ENCODE measurements around the gene GC. TPM values are rescaled to one million over a fixed set of nuclear protein-coding genes. Genes with fewer than 3 reads are reported as not detected.

Gene GC
- total and polyA plus RNA-seq, 2 of the 4 experiments (the other 2 are of a cell fraction), result not detected

DNA sequence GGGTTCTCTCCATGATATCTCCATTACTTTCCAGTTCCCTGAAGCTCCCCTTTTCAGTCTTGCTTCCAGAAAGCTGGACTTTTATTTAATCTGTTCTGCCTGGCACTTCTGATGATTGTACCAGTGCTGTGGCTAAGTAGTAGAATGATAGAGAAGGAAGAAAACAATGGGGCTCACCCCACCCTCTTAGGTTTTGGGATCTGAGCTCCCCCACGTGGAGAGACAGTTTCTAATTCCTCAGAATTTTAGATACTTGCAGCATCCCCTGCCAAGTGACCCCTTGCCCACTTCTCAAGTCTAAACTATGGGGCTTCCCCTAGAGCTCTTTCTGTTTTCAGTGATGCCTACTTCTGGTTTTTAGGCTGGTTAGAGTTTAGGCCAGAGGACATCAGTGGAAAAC is 73.9 kb downstream of the GC start:
- WGBS, 2 experiments (ENCODE audit: extremely low coverage in 2 of 2, insufficient read length in 1 of 2), result no CpG with 5 or more reads among the region's 1 CpG
- Histone ChIP-seq H2BK15ac (ENCODE audit: low read depth, low read length) (no peak overlapping the region), H4K91ac (ENCODE audit: insufficient read depth, low read depth, low read length) (no peak overlapping the region), H3K9ac (ENCODE audit: low read depth, low read length) (no peak overlapping the region), H4K8ac (ENCODE audit: low read depth in 2 of 2, low read length in 2 of 2) (no peak overlapping the region), H2AFZ (replicated peaks; ENCODE audit: low read length, poor library complexity) (no peak overlapping the region), H3K4me1 (ENCODE audit: control insufficient read depth, insufficient read depth, low read length) (no peaks in the 10 kb centered on the region), H3K4me3 (ENCODE audit: insufficient read depth, low read depth, low read length) (no peak overlapping the region), H3K18ac (ENCODE audit: low read depth, low read length) (no peak overlapping the region), H2BK120ac (ENCODE audit: low read depth, low read length) (no peak overlapping the region), H3K27ac (ENCODE audit: insufficient read depth, low read length) (no peak overlapping the region), H3K4ac (ENCODE audit: low read depth, low read length) (no peak overlapping the region), H2BK20ac (ENCODE audit: low read depth, low read length) (no peak overlapping the region), H2BK5ac (ENCODE audit: low read depth, low read length, poor library complexity, severe bottlenecking) (no peak overlapping the region), H3K79me1 (ENCODE audit: low read depth in 1 of 2, low read length in 2 of 2) (no peaks in the 10 kb centered on the region), H4K5ac (ENCODE audit: low read depth, low read length) (no peak overlapping the region), H3K23ac (ENCODE audit: low read depth, low read length) (no peak overlapping the region), H3K36me3 (ENCODE audit: control insufficient read depth, insufficient read depth, low read length) (no peaks in the 10 kb centered on the region), H4K20me1 (ENCODE audit: insufficient read depth, low read length) (no peaks in the 10 kb centered on the region), H3K4me2 (ENCODE audit: low read depth, low read length) (no peak overlapping the region), H3K9me1 (ENCODE audit: insufficient read depth, low read length) (no peaks in the 10 kb centered on the region), H3K27me3 (ENCODE audit: control insufficient read depth, insufficient read depth, low read length) (no peaks in the 10 kb centered on the region; the same call in 1 of the 2 replicates), H2AK9ac (replicated peaks; ENCODE audit: low read depth, low read length, poor library complexity) (no peak overlapping the region), H3K56ac (ENCODE audit: extremely low read depth, insufficient read depth, low read length) (no peak overlapping the region), H3K9me3 (ENCODE audit: control insufficient read depth, insufficient read depth, low read length) (no peaks in the 10 kb centered on the region), H3K14ac (replicated peaks; ENCODE audit: low read depth, low read length) (no peak overlapping the region), H2AK5ac (ENCODE audit: low read depth, low read length) (no peak overlapping the region)
- ChIA-PET CTCF (interaction anchor here (0.6 to 0.8 kb wide), 3 partner anchors 14 to 481 kb away, joined by 3 read pairs; no protein-coding TSS in a partner anchor), POLR2A (ENCODE audit: unreplicated experiment) (no interaction called here)
- TF ChIP-seq, protein P1, sequence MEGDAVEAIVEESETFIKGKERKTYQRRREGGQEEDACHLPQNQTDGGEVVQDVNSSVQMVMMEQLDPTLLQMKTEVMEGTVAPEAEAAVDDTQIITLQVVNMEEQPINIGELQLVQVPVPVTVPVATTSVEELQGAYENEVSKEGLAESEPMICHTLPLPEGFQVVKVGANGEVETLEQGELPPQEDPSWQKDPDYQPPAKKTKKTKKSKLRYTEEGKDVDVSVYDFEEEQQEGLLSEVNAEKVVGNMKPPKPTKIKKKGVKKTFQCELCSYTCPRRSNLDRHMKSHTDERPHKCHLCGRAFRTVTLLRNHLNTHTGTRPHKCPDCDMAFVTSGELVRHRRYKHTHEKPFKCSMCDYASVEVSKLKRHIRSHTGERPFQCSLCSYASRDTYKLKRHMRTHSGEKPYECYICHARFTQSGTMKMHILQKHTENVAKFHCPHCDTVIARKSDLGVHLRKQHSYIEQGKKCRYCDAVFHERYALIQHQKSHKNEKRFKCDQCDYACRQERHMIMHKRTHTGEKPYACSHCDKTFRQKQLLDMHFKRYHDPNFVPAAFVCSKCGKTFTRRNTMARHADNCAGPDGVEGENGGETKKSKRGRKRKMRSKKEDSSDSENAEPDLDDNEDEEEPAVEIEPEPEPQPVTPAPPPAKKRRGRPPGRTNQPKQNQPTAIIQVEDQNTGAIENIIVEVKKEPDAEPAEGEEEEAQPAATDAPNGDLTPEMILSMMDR (conservative IDR thresholded peaks at IDR 0.05; ENCODE audit: low read depth, low read length), result 0 out of 2 replicates have a peak, but pooled peaks have one; percentile 23
- TF ChIP-seq RAD21 (IDR thresholded peaks at IDR 0.05; ENCODE audit: low read length) (peak; percentile 22; the same call in 1 of the 2 replicates), MAFK (IDR thresholded peaks at IDR 0.05; ENCODE audit: low read depth, low read length) (no peak)
- dilution Hi-C loops (cut with HindIII; ENCODE audit: low sequenced_read_pairs, unreplicated experiment) (no loop called here), in situ Hi-C loops (cut with MboI; ENCODE audit: low sequenced_read_pairs) (loop anchor here (10.0 to 25.0 kb wide), 7 partner anchors 323 to 1098 kb away; no protein-coding TSS in a partner anchor), intact Hi-C loops (cut with micrococcal nuclease) (loop anchor here (5.0 kb wide), 3 partner anchors 158 to 1108 kb away; no protein-coding TSS in a partner anchor)
- BruUV-seq (replicated peaks), result no TSS peak
- DNase-seq (no peak), ATAC-seq (ENCODE audit: low read depth) (peak; percentile 69)

Measured in IMR-90 (cell line).